ENCODE results near the gene KRTAP22-2. TPM values are rescaled to one million over a fixed set of nuclear protein-coding genes. Genes with fewer than 3 reads are reported as not detected.

KRTAP22-2 gene
- not detected for polyA plus RNA-seq (ENCODE audit: insufficient read length in 3 of 3)
- long read RNA-seq, donor 1, result 0 reads
- long read RNA-seq, donor 2, result 0 reads
- long read RNA-seq, donor 3, result 0 reads
- long read RNA-seq, donor 4, result 0 reads
- long read RNA-seq, donor 5, result 0 reads
- long read RNA-seq, donor 6, result 0 reads
- long read RNA-seq, donor 7, result 0 reads
- long read RNA-seq, donor 8, result 0 reads
- long read RNA-seq, donor 9, result 0 reads
- long read RNA-seq, donor 10, result 0 reads
- long read RNA-seq, donor 11, result 0 reads
- long read RNA-seq, donor 12, result 0 reads
- long read RNA-seq, donor 13, result 0 reads
- long read RNA-seq, donor 14, result 0 reads
- long read RNA-seq, donor 15, result 0 reads
- long read RNA-seq, donor 16, result 0 reads

GRCh38 chr21:30590297-30590696 is at the start of gene KRTAP22-2:
TSS of gene KRTAP22-2 (minus strand) at chr21:30590397.
- no peak for DNase-seq (ENCODE audit: extremely low read depth in 1 of 11, low read depth in 9 of 11, low spot score in 4 of 11)

GRCh38 chr21:30638686-30639085 is 48.5 kb upstream of the KRTAP22-2 start:
- no peak for DNase-seq (ENCODE audit: extremely low read depth in 1 of 11, low read depth in 9 of 11, low spot score in 4 of 11)

GRCh38 chr21:30634906-30635305 is 44.7 kb upstream of the KRTAP22-2 start, which contains the start of gene KRTAP20-2:
TSS of gene KRTAP20-2 (plus strand) at chr21:30635206. CDS start at chr21:30635264, 58 bp downstream.
- DNase-seq (ENCODE audit: extremely low read depth in 1 of 11, low read depth in 9 of 11, low spot score in 4 of 11), result no peak

- no peak for DNase-seq (ENCODE audit: extremely low read depth in 1 of 11, low read depth in 9 of 11, low spot score in 4 of 11)
Measured at GRCh38 chr21:30629200-30629599, 39.0 kb upstream of the KRTAP22-2 start.

GRCh38 chr21:30628109-30628508 is 37.9 kb upstream of the KRTAP22-2 start:
- no peak for DNase-seq (ENCODE audit: extremely low read depth in 1 of 11, low read depth in 9 of 11, low spot score in 4 of 11)

GRCh38 chr21:30625449-30626165 is 35.4 kb upstream of the KRTAP22-2 start:
- no peak for DNase-seq (ENCODE audit: extremely low read depth in 1 of 11, low read depth in 9 of 11, low spot score in 4 of 11)

- DNase-seq (ENCODE audit: extremely low read depth in 1 of 11, low read depth in 9 of 11, low spot score in 4 of 11), result no peak
Measured at GRCh38 chr21:30623362-30623761, 33.2 kb upstream of the KRTAP22-2 start.

GRCh38 chr21:30620522-30620921 is 30.3 kb upstream of the KRTAP22-2 start, which contains the start of gene KRTAP20-4:
TSS of gene KRTAP20-4 (plus strand) at chr21:30620627.
- no peak for DNase-seq (ENCODE audit: extremely low read depth in 1 of 11, low read depth in 9 of 11, low spot score in 4 of 11)

- no peak for DNase-seq (ENCODE audit: extremely low read depth in 1 of 11, low read depth in 9 of 11, low spot score in 4 of 11)
Measured at GRCh38 chr21:30620080-30620479, 29.9 kb upstream of the KRTAP22-2 start.

- no peak for DNase-seq (ENCODE audit: extremely low read depth in 1 of 11, low read depth in 9 of 11, low spot score in 4 of 11)
Measured at GRCh38 chr21:30616125-30616524, 25.9 kb upstream of the KRTAP22-2 start, which contains the start of gene KRTAP20-1. TSS of gene KRTAP20-1 (plus strand) at chr21:30616425. CDS start at chr21:30616455, 30 bp downstream.

- DNase-seq (ENCODE audit: extremely low read depth in 1 of 11, low read depth in 9 of 11, low spot score in 4 of 11), result no peak
Measured at GRCh38 chr21:30615199-30615598, 25.0 kb upstream of the KRTAP22-2 start.

GRCh38 chr21:30613836-30614235 is 23.6 kb upstream of the KRTAP22-2 start, which contains the start of gene KRTAP6-1:
TSS of gene KRTAP6-1 (minus strand) at chr21:30613930. CDS start at chr21:30613904, 26 bp downstream.
- no peak for DNase-seq (ENCODE audit: extremely low read depth in 1 of 11, low read depth in 9 of 11, low spot score in 4 of 11)

GRCh38 chr21:30612132-30612531 is 21.9 kb upstream of the KRTAP22-2 start:
- no peak for DNase-seq (ENCODE audit: extremely low read depth in 1 of 11, low read depth in 9 of 11, low spot score in 4 of 11)

GRCh38 chr21:30605968-30606367 is 15.8 kb upstream of the KRTAP22-2 start:
- no peak for DNase-seq (ENCODE audit: extremely low read depth in 1 of 11, low read depth in 9 of 11, low spot score in 4 of 11)

GRCh38 chr21:30600787-30601186 is 10.6 kb upstream of the KRTAP22-2 start, which contains the start of gene KRTAP22-1:
TSS of gene KRTAP22-1 (plus strand) at chr21:30601087.
- DNase-seq (ENCODE audit: extremely low read depth in 1 of 11, low read depth in 9 of 11, low spot score in 4 of 11), result no peak

GRCh38 chr21:30598802-30599201 is 8.6 kb upstream of the KRTAP22-2 start, which contains the start of gene KRTAP6-2:
TSS of gene KRTAP6-2 (minus strand) at chr21:30598902. CDS start at chr21:30598874, 28 bp downstream.
- DNase-seq (ENCODE audit: extremely low read depth in 1 of 11, low read depth in 9 of 11, low spot score in 4 of 11), result no peak

GRCh38 chr21:30592140-30592539 is 1.9 kb upstream of the KRTAP22-2 start, which contains the start of gene KRTAP6-3:
TSS of gene KRTAP6-3 (plus strand) at chr21:30592440. CDS start at chr21:30592446, 6 bp downstream.
- no peak for DNase-seq (ENCODE audit: extremely low read depth in 1 of 11, low read depth in 9 of 11, low spot score in 4 of 11)

GRCh38 chr21:30582870-30583269 is 7.3 kb downstream of the KRTAP22-2 start:
- no peak for DNase-seq (ENCODE audit: extremely low read depth in 1 of 11, low read depth in 9 of 11, low spot score in 4 of 11)

GRCh38 chr21:30580132-30580531 is 10.1 kb downstream of the KRTAP22-2 start:
- no peak for DNase-seq (ENCODE audit: extremely low read depth in 1 of 11, low read depth in 9 of 11, low spot score in 4 of 11)

GRCh38 chr21:30579346-30579745 is 10.9 kb downstream of the KRTAP22-2 start:
- DNase-seq (ENCODE audit: extremely low read depth in 1 of 11, low read depth in 9 of 11, low spot score in 4 of 11), result no peak
